ENCODE results near the gene PLD4. TPM values are rescaled to one million over a fixed set of nuclear protein-coding genes. Genes with fewer than 3 reads are reported as not detected.

The PLD4 gene
- total and polyA plus RNA-seq, 4 experiments from 2014 or later, result 0.68 TPM; not detected in 3

- H3K4me3 ChIP-seq (ENCODE audit: low read length in 2 of 2), result no peak overlapping the region
- Mint-ChIP-seq H3K9me3 (no peaks in the 10 kb centered on the region), H3K36me3 (no peaks in the 10 kb centered on the region), H3K4me3 (no peak overlapping the region), H3K4me1 (peaks cover 0 to 7% (median 5%) of the 10 kb centered on the region in 4 donors), H3K27me3 (peaks cover 0 to 9% of the 10 kb centered on the region in 2 donors), H3K27ac (no peak overlapping the region)
- POLR2A ChIA-PET (ENCODE audit: partially characterized antibody), result no interaction called here
- no peak overlapping the region for H3K27ac ChIP-seq (ENCODE audit: low read depth, low read length)
- H3K36me3 ChIP-seq (ENCODE audit: insufficient read depth, low read length), result no peaks in the 10 kb centered on the region
- H3K27me3 ChIP-seq (ENCODE audit: insufficient read depth, low read length), result no peaks in the 10 kb centered on the region
- no peaks in the 10 kb centered on the region for H3K9me3 ChIP-seq (ENCODE audit: control insufficient read depth in 1 of 2, low read length in 2 of 2)
- DNase-seq, result peak in 1 of 5 donors; percentile 36
- CTCF ChIA-PET (ENCODE audit: partially characterized antibody), result interaction anchor here (1.8 kb wide), 1 partner anchor 147 kb away, joined by 5 read pairs; no protein-coding TSS in a partner anchor
- H3K4me1 ChIP-seq (ENCODE audit: insufficient read depth, low read length), result no peaks in the 10 kb centered on the region
- intact Hi-C loops (cut with micrococcal nuclease), result no loop called here
Measured at GRCh38 chr14:104897330-104898194, 27.1 kb upstream of the PLD4 start.

GRCh38 chr14:104898195-104898558, 26.5 kb upstream of the PLD4 start:
- Histone ChIP-seq H3K27ac (ENCODE audit: low read depth, low read length) (no peak overlapping the region), H3K4me1 (ENCODE audit: insufficient read depth, low read length) (no peaks in the 10 kb centered on the region), H3K27me3 (ENCODE audit: insufficient read depth, low read length) (no peaks in the 10 kb centered on the region), H3K36me3 (ENCODE audit: insufficient read depth, low read length) (no peaks in the 10 kb centered on the region), H3K9me3 (ENCODE audit: control insufficient read depth in 1 of 2, low read length in 2 of 2) (no peaks in the 10 kb centered on the region), H3K4me3 (ENCODE audit: low read length in 2 of 2) (no peak overlapping the region)
- DNase-seq, result no peak
- intact Hi-C loops (cut with micrococcal nuclease), result no loop called here
- CTCF ChIA-PET (ENCODE audit: partially characterized antibody), result no interaction called here
- no peaks in the 10 kb centered on the region for H3K36me3 Mint-ChIP-seq
- H3K4me1 Mint-ChIP-seq, result peaks cover 0 to 7% (median 5%) of the 10 kb centered on the region in 4 donors
- no peaks in the 10 kb centered on the region for H3K9me3 Mint-ChIP-seq
- peaks cover under 1 to 10% of the 10 kb centered on the region in 2 donors for H3K27me3 Mint-ChIP-seq
- no peak overlapping the region for H3K27ac Mint-ChIP-seq
- H3K4me3 Mint-ChIP-seq, result no peak overlapping the region
- POLR2A ChIA-PET (ENCODE audit: partially characterized antibody), result no interaction called here

- Histone ChIP-seq H3K9me3 (ENCODE audit: control insufficient read depth in 1 of 2, low read length in 2 of 2) (no peaks in the 10 kb centered on the region), H3K4me1 (ENCODE audit: insufficient read depth, low read length) (no peaks in the 10 kb centered on the region), H3K27me3 (ENCODE audit: insufficient read depth, low read length) (no peaks in the 10 kb centered on the region), H3K36me3 (ENCODE audit: insufficient read depth, low read length) (no peaks in the 10 kb centered on the region), H3K4me3 (ENCODE audit: low read length in 2 of 2) (no peak overlapping the region), H3K27ac (ENCODE audit: low read depth, low read length) (no peak overlapping the region)
- Mint-ChIP-seq H3K4me1 (peaks cover 0 to 7% (median 5%) of the 10 kb centered on the region in 4 donors), H3K27ac (no peak overlapping the region), H3K4me3 (no peak overlapping the region), H3K9me3 (no peaks in the 10 kb centered on the region), H3K36me3 (no peaks in the 10 kb centered on the region), H3K27me3 (peaks cover 4 to 14% of the 10 kb centered on the region in 2 donors)
- ChIA-PET POLR2A (ENCODE audit: partially characterized antibody) (no interaction called here), CTCF (ENCODE audit: partially characterized antibody) (no interaction called here)
- no peak for DNase-seq
- intact Hi-C loops (cut with micrococcal nuclease), result no loop called here
Measured at GRCh38 chr14:104898870-104899510, 25.7 kb upstream of the PLD4 start.

- Histone ChIP-seq H3K4me3 (ENCODE audit: low read length in 2 of 2) (no peak overlapping the region), H3K27ac (ENCODE audit: low read depth, low read length) (no peak overlapping the region), H3K36me3 (ENCODE audit: insufficient read depth, low read length) (no peaks in the 10 kb centered on the region), H3K4me1 (ENCODE audit: insufficient read depth, low read length) (no peaks in the 10 kb centered on the region), H3K9me3 (ENCODE audit: control insufficient read depth in 1 of 2, low read length in 2 of 2) (no peaks in the 10 kb centered on the region), H3K27me3 (ENCODE audit: insufficient read depth, low read length) (peaks cover 5% of the 10 kb centered on the region)
- ChIA-PET CTCF (ENCODE audit: partially characterized antibody) (interaction anchor here (1.1 to 1.2 kb wide), 2 partner anchors 144 to 146 kb away, joined by 3 to 4 read pairs; no protein-coding TSS in a partner anchor), POLR2A (ENCODE audit: partially characterized antibody) (no interaction called here)
- no peak overlapping the region for H3K4me3 Mint-ChIP-seq
- DNase-seq, result no peak
- no peak overlapping the region for H3K27ac Mint-ChIP-seq
- no peaks in the 10 kb centered on the region for H3K36me3 Mint-ChIP-seq
- intact Hi-C loops (cut with micrococcal nuclease), result no loop called here
- H3K4me1 Mint-ChIP-seq, result peaks cover 0 to 7% (median 5%) of the 10 kb centered on the region in 4 donors
- H3K9me3 Mint-ChIP-seq, result no peaks in the 10 kb centered on the region
- peaks cover 9 to 21% of the 10 kb centered on the region in 2 donors for H3K27me3 Mint-ChIP-seq
Measured at GRCh38 chr14:104899781-104900180, 24.9 kb upstream of the PLD4 start.

- intact Hi-C loops (cut with micrococcal nuclease), result no loop called here
- no peaks in the 10 kb centered on the region for H3K9me3 ChIP-seq (ENCODE audit: control insufficient read depth in 1 of 2, low read length in 2 of 2)
- no peaks in the 10 kb centered on the region for H3K36me3 Mint-ChIP-seq
- POLR2A ChIA-PET (ENCODE audit: partially characterized antibody), result no interaction called here
- H3K4me3 ChIP-seq (ENCODE audit: low read length in 2 of 2), result no peak overlapping the region
- CTCF ChIA-PET (ENCODE audit: partially characterized antibody), result interaction anchor here (1.1 to 1.2 kb wide), 2 partner anchors 143 to 145 kb away, joined by 3 to 4 read pairs; no protein-coding TSS in a partner anchor
- no peak overlapping the region for H3K27ac ChIP-seq (ENCODE audit: low read depth, low read length)
- no peak overlapping the region for H3K27ac Mint-ChIP-seq
- H3K4me3 Mint-ChIP-seq, result peak overlapping the region in 1 of 8 donors; percentile 41
- DNase-seq, result no peak
- H3K36me3 ChIP-seq (ENCODE audit: insufficient read depth, low read length), result no peaks in the 10 kb centered on the region
- no peaks in the 10 kb centered on the region for H3K9me3 Mint-ChIP-seq
- no peaks in the 10 kb centered on the region for H3K4me1 ChIP-seq (ENCODE audit: insufficient read depth, low read length)
- peaks cover 11 to 23% of the 10 kb centered on the region in 2 donors for H3K27me3 Mint-ChIP-seq
- H3K27me3 ChIP-seq (ENCODE audit: insufficient read depth, low read length), result peaks cover 5% of the 10 kb centered on the region
- H3K4me1 Mint-ChIP-seq, result peaks cover 0 to 7% (median 5%) of the 10 kb centered on the region in 4 donors
Measured at GRCh38 chr14:104900639-104901512, 23.8 kb upstream of the PLD4 start.

GRCh38 chr14:104903990-104904389, 20.7 kb upstream of the PLD4 start:
- H3K27me3 Mint-ChIP-seq, result peaks cover 19 to 26% of the 10 kb centered on the region in 2 donors
- H3K4me3 Mint-ChIP-seq, result no peak overlapping the region
- no peak overlapping the region for H3K27ac ChIP-seq (ENCODE audit: low read depth, low read length)
- intact Hi-C loops (cut with micrococcal nuclease), result no loop called here
- H3K36me3 Mint-ChIP-seq, result no peaks in the 10 kb centered on the region
- ChIA-PET CTCF (ENCODE audit: partially characterized antibody) (interaction anchor here (1.7 kb wide), 1 partner anchor 9 kb away, joined by 5 read pairs; no protein-coding TSS in a partner anchor), POLR2A (ENCODE audit: partially characterized antibody) (no interaction called here)
- H3K4me1 Mint-ChIP-seq, result peaks cover 0 to 5% (median 4%) of the 10 kb centered on the region in 4 donors
- DNase-seq, result no peak
- H3K4me3 ChIP-seq (ENCODE audit: low read length in 2 of 2), result no peak overlapping the region
- peaks cover 0 to 5% (median 0%) of the 10 kb centered on the region in 8 donors for H3K9me3 Mint-ChIP-seq
- H3K36me3 ChIP-seq (ENCODE audit: insufficient read depth, low read length), result no peaks in the 10 kb centered on the region
- peak overlapping the region in 1 of 7 donors; percentile 41 for H3K27ac Mint-ChIP-seq
- peaks cover 5% of the 10 kb centered on the region for H3K27me3 ChIP-seq (ENCODE audit: insufficient read depth, low read length)
- H3K4me1 ChIP-seq (ENCODE audit: insufficient read depth, low read length), result no peaks in the 10 kb centered on the region
- no peaks in the 10 kb centered on the region for H3K9me3 ChIP-seq (ENCODE audit: control insufficient read depth in 1 of 2, low read length in 2 of 2)
